ENCODE results near the gene SLC39A12.

The SLC39A12 gene

DNA sequence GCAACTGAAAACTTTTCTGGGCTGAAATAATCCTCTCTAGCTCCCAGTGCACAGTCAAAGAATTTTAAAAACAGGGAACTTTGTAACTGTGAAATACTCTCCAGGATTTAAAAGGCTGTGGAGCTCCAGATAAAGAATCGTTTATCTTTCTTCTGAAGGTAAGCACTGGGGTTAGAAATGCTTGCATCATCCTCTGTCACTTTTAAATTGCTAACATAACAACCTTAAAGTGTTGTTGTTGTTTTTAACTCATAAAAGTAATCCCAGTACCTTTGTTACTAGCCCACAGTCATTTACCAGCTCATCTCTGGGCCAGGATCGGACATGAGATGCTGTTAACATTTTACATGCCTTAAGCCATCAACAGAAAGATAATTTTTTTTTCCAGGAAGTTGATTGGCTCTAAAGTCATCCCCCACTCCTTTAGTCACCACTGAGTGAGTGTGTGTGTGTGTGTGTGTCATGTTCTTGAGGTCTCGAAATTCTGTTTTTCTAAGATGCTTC is at the start of gene SLC39A12:
Gene SLC39A12, plus strand, starts transcription at position 51 of the 504 bp plus-strand sequence. CDS start 1,359 bp downstream, outside the sequence.
- TF ChIP-seq, protein P1, sequence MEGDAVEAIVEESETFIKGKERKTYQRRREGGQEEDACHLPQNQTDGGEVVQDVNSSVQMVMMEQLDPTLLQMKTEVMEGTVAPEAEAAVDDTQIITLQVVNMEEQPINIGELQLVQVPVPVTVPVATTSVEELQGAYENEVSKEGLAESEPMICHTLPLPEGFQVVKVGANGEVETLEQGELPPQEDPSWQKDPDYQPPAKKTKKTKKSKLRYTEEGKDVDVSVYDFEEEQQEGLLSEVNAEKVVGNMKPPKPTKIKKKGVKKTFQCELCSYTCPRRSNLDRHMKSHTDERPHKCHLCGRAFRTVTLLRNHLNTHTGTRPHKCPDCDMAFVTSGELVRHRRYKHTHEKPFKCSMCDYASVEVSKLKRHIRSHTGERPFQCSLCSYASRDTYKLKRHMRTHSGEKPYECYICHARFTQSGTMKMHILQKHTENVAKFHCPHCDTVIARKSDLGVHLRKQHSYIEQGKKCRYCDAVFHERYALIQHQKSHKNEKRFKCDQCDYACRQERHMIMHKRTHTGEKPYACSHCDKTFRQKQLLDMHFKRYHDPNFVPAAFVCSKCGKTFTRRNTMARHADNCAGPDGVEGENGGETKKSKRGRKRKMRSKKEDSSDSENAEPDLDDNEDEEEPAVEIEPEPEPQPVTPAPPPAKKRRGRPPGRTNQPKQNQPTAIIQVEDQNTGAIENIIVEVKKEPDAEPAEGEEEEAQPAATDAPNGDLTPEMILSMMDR (IDR thresholded peaks at IDR 0.05; ENCODE audit: low read depth, low read length, missing control alignments) = no peak
- no peak for DNase-seq (ENCODE audit: low read depth)
- H3K4me3 ChIP-seq (ENCODE audit: low read depth, low read length) = no peak within 1 kb of the TSS

DNA sequence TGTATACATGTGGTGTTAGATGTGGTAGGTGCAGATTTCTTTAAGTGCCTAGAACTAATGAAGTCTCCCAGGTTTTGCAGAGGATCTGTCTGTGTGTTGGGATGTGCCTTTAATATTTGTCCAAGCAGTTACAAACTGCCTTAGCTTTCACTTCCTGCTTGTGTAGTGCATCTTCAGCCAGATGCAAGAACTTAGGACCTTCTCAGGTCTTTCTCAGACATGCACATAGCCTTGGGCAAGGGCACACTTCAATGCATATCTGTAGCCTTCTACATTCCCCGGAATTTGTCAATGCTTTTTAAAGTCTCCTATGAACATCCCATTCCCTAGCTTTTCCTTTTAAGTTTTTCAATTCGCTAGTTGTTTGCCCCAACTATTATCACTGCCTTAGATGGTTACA is 47.2 kb upstream of the SLC39A12 start:
- no peak for DNase-seq (ENCODE audit: low read depth)
- H3K4me3 ChIP-seq (ENCODE audit: low read depth, low read length) = no peak overlapping the region
- TF ChIP-seq, protein P1 (IDR thresholded peaks at IDR 0.05; ENCODE audit: low read depth, low read length, missing control alignments) = no peak

DNA sequence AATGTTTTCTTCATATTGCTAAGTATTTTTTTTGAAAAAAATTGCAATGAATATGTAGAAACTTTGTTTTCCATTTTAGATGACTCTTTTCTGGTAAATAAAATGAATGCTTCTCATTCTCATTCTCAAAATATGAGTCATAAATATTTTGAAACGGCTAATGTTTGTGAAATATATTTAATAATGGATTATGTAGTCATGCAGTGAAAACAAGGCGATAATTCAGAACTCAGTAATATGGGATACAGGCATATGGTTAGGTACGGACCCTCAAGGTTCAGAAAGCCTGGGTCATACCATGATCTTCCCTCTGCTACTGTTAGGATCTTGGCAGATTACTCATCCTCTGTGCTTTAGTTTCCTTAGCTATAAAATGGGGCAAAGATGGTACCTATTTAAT is 46.2 kb upstream of the SLC39A12 start:
- TF ChIP-seq, protein P1 (IDR thresholded peaks at IDR 0.05; ENCODE audit: low read depth, low read length, missing control alignments) = no peak
- no peak overlapping the region for H3K4me3 ChIP-seq (ENCODE audit: low read depth, low read length)
- DNase-seq (ENCODE audit: low read depth) = no peak

DNA sequence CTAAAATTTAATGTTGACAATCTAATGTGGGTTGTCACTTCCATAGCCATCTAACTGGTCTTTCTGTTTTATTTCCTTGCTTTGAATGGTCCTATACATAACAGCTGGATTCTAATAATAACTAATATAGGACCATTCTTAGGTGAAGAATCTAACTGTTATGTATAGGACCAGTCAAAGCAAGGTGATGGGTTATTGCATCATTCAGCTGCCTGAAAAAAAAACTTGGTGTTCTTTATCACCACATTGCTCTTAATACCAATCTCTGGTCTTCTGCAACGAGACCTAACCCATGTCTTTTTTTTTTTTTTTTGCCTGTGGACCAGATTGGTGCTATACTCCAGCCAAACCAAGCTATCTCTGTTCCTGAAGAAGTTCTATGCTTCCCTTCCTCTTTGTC is 45.7 kb upstream of the SLC39A12 start:
- no peak overlapping the region for H3K4me3 ChIP-seq (ENCODE audit: low read depth, low read length)
- DNase-seq (ENCODE audit: low read depth) = no peak
- TF ChIP-seq, protein P1 (IDR thresholded peaks at IDR 0.05; ENCODE audit: low read depth, low read length, missing control alignments) = no peak

DNA sequence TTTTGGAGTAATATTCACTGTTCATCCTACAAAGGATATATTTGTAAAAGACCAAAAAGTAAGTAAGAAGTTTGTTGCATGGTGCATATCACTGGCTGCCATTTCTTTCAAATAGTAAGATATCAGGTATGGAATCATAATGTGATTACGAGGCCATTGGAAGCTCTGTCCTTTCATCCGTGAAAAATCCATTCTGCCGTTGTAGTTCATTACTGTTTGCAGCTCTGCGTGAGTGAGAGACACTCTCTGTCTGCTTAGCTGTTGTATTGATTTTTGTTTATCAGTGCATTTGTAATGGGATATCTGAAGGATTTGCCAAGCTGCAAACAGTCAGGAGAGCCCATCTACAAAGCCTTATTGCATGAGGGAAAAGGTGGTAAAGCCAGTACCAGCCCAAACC is 44.1 kb upstream of the SLC39A12 start:
- H3K4me3 ChIP-seq (ENCODE audit: low read depth, low read length) = no peak overlapping the region
- TF ChIP-seq, protein P1 (IDR thresholded peaks at IDR 0.05; ENCODE audit: low read depth, low read length, missing control alignments) = no peak
- no peak for DNase-seq (ENCODE audit: low read depth)

DNA sequence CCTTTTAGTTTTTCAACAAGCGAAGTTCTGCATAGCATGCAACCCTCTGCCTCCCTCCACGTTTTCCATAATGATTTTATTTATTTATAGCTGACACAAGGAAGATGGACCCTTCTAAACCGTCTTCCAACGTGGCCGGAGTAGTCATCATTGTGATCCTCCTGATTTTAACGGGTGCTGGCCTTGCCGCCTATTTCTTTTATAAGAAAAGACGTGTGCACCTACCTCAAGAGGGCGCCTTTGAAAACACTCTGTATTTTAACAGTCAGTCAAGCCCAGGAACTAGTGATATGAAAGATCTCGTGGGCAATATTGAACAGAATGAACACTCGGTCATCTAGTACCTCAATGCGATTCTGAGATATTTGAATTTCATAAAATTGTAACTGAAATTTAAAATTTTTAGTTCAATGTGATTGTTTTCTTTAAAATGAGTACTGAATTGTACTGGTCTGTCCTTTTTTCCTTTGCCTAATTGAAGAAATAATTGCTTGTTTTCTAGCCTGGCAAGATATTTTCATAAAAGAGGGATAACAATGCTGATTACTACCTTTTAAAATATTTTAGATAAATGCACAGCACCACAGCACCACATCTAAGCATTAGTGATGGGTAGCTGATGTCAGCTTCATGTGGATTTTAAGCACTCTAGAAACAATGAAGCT is 41.5 kb upstream of the SLC39A12 start:
- no peak for DNase-seq (ENCODE audit: low read depth)
- TF ChIP-seq, protein P1 (IDR thresholded peaks at IDR 0.05; ENCODE audit: low read depth, low read length, missing control alignments) = peak; percentile 61
- no peak overlapping the region for H3K4me3 ChIP-seq (ENCODE audit: low read depth, low read length)

DNA sequence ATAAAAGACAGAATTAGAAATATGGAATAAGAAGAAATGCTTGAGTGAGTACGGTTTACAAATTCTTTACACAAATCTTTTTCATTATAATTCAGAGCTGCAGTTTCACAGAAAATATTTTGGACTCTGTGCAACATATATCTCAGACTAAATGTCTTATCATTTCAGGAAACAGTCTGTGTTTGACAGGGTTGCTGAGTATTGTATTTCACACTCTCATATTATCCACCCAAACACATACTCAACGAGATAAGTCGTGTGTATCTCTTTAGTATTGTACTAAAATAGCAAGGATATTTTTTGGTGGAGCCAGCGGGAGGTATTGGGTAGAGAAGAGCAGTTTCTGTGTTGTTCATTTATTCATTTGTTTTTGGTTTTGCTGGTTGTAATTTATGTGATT is 39.0 kb upstream of the SLC39A12 start:
- no peak overlapping the region for H3K4me3 ChIP-seq (ENCODE audit: low read depth, low read length)
- TF ChIP-seq, protein P1 (IDR thresholded peaks at IDR 0.05; ENCODE audit: low read depth, low read length, missing control alignments) = no peak
- no peak for DNase-seq (ENCODE audit: low read depth)
